Colon (tissue), 2 donors: ENCODE measurements around the gene APOL3.
"Not testable (repeated sequence)": the region's sequence is repeated elsewhere in the genome, so short reads cannot be mapped to it uniquely, and the experiment has no call there.

ENCODE experiments used
- FAIRE-seq: peaks from 2 replicates; lab custom pipeline; 2012; peaks lifted over from hg19 to GRCh38; lab: Jason Lieb, UNC
- donor health status: control.
- donor health status: control.

Gene APOL3

GRCh38 chr22:36156515-36157419 lies 3.8 kb downstream of the APOL3 start:
- FAIRE-seq: no peak

- no peak for FAIRE-seq
Measured at GRCh38 chr22:36156119-36156514, 4.4 kb downstream of the APOL3 start.

GRCh38 chr22:36155702-36156101 lies 4.9 kb downstream of the APOL3 start:
- no peak for FAIRE-seq

- no peak for FAIRE-seq
Measured at GRCh38 chr22:36154423-36154945, 6.1 kb downstream of the APOL3 start.

- FAIRE-seq: no peak
Measured at GRCh38 chr22:36153501-36154422, 6.8 kb downstream of the APOL3 start.

GRCh38 chr22:36152821-36153220 lies 7.7 kb downstream of the APOL3 start:
- FAIRE-seq: not testable (repeated sequence)

- no peak for FAIRE-seq
Measured at GRCh38 chr22:36152088-36152487, 8.5 kb downstream of the APOL3 start.

- FAIRE-seq: no peak
Measured at GRCh38 chr22:36151006-36151595, 9.5 kb downstream of the APOL3 start.

- FAIRE-seq: no peak
Measured at GRCh38 chr22:36149441-36149840, 11.1 kb downstream of the APOL3 start.

- no peak for FAIRE-seq
Measured at GRCh38 chr22:36148411-36148810, 12.1 kb downstream of the APOL3 start.

- no peak for FAIRE-seq
Measured at GRCh38 chr22:36147196-36147791, 13.3 kb downstream of the APOL3 start.

GRCh38 chr22:36145881-36146280 lies 14.7 kb downstream of the APOL3 start:
- FAIRE-seq: no peak

- FAIRE-seq: no peak
Measured at GRCh38 chr22:36144886-36145541, 15.5 kb downstream of the APOL3 start.

- no peak for FAIRE-seq
Measured at GRCh38 chr22:36143956-36144355, 16.6 kb downstream of the APOL3 start.

- FAIRE-seq: no peak
Measured at GRCh38 chr22:36143066-36143815, 17.3 kb downstream of the APOL3 start.

- FAIRE-seq: no peak
Measured at GRCh38 chr22:36141481-36141880, 19.1 kb downstream of the APOL3 start.

- not testable (repeated sequence) for FAIRE-seq
Measured at GRCh38 chr22:36138709-36139108, 21.8 kb downstream of the APOL3 start.

- FAIRE-seq: no peak
Measured at GRCh38 chr22:36136988-36137387, 23.6 kb downstream of the APOL3 start.

- no peak for FAIRE-seq
Measured at GRCh38 chr22:36136475-36136874, 24.1 kb downstream of the APOL3 start.

- FAIRE-seq: no peak
Measured at GRCh38 chr22:36135306-36135980, 25.1 kb downstream of the APOL3 start.
